Measurements from ENCODE around the gene INSR. TPM values are rescaled to one million over a fixed set of nuclear protein-coding genes. Genes with fewer than 3 reads are reported as not detected.
A peak's percentile ranks its signal among the peaks of the same experiment; 100 is the strongest.

Gene INSR
- total and polyA plus RNA-seq, 10 of the 15 experiments (the other 5 are each of a cell fraction or from before 2014, with no cell fraction given): 4.2 to 34.9 (median 13.6) TPM

GRCh38 chr19:7258840-7259395 is 35.3 kb downstream of the INSR start:
- H3K4me1 ChIP-seq (ENCODE audit: control insufficient read depth, insufficient read depth, low read length): no peaks in the 10 kb centered on the region; the same call in 1 of the 2 replicates
- FAIRE-seq (no peak), ATAC-seq (no peak), DNase-seq (ENCODE audit: low read depth, low spot score) (no peak)
- CTCF ChIA-PET: interaction anchor here (2.5 kb wide), 1 partner anchor 12 kb away, joined by 9 read pairs; no protein-coding TSS in a partner anchor
- RAD21 ChIA-PET (ENCODE audit: unreplicated experiment): no interaction called here
- H3K79me2 ChIP-seq (ENCODE audit: control insufficient read depth, insufficient read depth, low read length): peaks cover 33% of the 10 kb centered on the region
- no peak overlapping the region for H2AFZ ChIP-seq (ENCODE audit: control insufficient read depth, low read depth, low read length)
- intact Hi-C loops (cut with micrococcal nuclease; ENCODE audit: unreplicated experiment) (no loop called here), in situ Hi-C loops (cut with MboI) (no loop called here)
- no peak overlapping the region for H3K9ac ChIP-seq (ENCODE audit: control insufficient read depth, insufficient read depth, low read length)
- peaks cover 7 to 11% of the 10 kb centered on the region in 2 experiments; a peak in 3 of 4 replicates for H3K36me3 ChIP-seq (ENCODE audit: control insufficient read depth in 2 of 2, insufficient read depth in 2 of 2, low read length in 1 of 2)
- no peaks in the 10 kb centered on the region; the same call in 2 of the 3 replicates for H3K9me3 ChIP-seq (replicated peaks; ENCODE audit: control insufficient read depth, insufficient read depth, low read length)
- no peak overlapping the region for H3K27ac ChIP-seq (ENCODE audit: control insufficient read depth, insufficient read depth)
- no peaks in the 10 kb centered on the region for H3K27me3 ChIP-seq (replicated peaks in 1 of 2; ENCODE audit: control insufficient read depth in 2 of 2, insufficient read depth in 2 of 2, low read length in 1 of 2)
- BruUV-seq (replicated peaks): no TSS peak
- 72% methylated on average over 6 of the region's 6 CpGs for WGBS (ENCODE audit: insufficient coverage, insufficient replicate concordance, low lambda C conversion rate, missing lambda C conversion rate)
- SMC1A ChIA-PET (ENCODE audit: uncharacterized antibody, unreplicated experiment): interaction anchor here (0.7 to 3.2 kb wide), 4 partner anchors 13 to 138 kb away, joined by 3 to 15 read pairs (median 6); no protein-coding TSS in a partner anchor
- peaks cover 3% of the 10 kb centered on the region; the same call in 1 of the 2 replicates for H4K20me1 ChIP-seq (ENCODE audit: control insufficient read depth, insufficient read depth)
- POLR2A ChIA-PET: interaction anchor here (0.6 to 1.8 kb wide), 4 partner anchors 8 to 75 kb away, joined by 3 to 11 read pairs (median 6); no protein-coding TSS in a partner anchor
- no peak overlapping the region for H3K4me3 ChIP-seq
- no peak for TF ChIP-seq STAT1 (conservative IDR thresholded peaks at IDR 0.05)
- TF ChIP-seq ETV6 (conservative IDR thresholded peaks at IDR 0.05 in 1 of 2, IDR thresholded peaks at IDR 0.05 in 1 of 2; ENCODE audit: borderline replicate concordance in 1 of 2, low read depth in 1 of 2): peak in 1 of 2 experiments; percentile 36; a peak in 1 of 4 replicates
- no peak for TF ChIP-seq BRCA1 (IDR thresholded peaks at IDR 0.05; ENCODE audit: low read depth, low read length)
- no peak overlapping the region for H3K4me2 ChIP-seq (ENCODE audit: control insufficient read depth, insufficient read depth)

DNA sequence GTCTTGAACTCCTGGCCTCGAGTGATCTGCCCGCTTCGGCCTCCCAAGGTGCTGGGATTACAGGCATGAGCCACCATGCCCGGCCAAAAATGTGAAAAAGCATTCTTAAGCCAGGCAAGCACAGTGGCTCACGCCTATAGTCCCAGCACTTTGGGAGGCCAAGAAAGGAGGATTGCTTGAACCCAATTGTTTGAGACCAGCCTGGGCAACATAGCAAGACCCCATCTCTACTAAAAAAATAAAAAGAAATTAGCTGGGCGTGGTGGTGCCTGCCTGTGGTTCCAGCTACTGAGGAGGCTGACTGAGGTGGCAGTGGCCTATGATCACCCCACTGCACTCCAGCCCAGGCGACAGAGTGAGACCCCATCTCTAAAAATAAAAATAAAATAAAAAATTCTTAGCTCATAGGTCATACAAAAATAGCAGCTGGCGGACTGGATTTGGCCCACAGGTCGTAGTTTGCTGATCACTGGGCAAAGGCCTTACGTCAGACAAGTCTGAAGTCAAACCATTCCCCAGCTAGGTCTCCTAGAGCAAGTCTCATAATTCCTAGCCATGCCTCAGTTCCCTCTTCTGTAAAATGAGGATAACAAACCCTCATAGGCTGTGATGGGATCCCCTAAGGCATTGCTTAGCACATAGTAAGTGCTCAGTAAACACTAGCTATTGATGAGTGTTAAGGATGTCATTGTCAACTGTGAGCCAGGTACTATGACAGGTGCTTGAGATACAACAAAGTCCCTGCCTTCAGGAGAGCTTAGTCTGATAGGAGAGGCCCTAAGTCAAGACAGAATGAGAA is 36.0 kb downstream of the INSR start:
- H2AFZ ChIP-seq (ENCODE audit: control insufficient read depth, low read depth, low read length): no peak overlapping the region
- no peak for DNase-seq (ENCODE audit: low read depth, low spot score)
- intact Hi-C loops (cut with micrococcal nuclease; ENCODE audit: unreplicated experiment) (no loop called here), in situ Hi-C loops (cut with MboI) (no loop called here)
- no peaks in the 10 kb centered on the region; the same call in 1 of the 2 replicates for H3K4me1 ChIP-seq (ENCODE audit: control insufficient read depth, insufficient read depth, low read length)
- ChIA-PET CTCF (interaction anchor here (1.1 to 2.5 kb wide), 2 partner anchors 12 to 110 kb away, joined by 4 to 9 read pairs; no protein-coding TSS in a partner anchor), RAD21 (ENCODE audit: unreplicated experiment) (interaction anchor here (1.0 kb wide), 1 partner anchor 15 kb away, joined by 3 read pairs; no protein-coding TSS in a partner anchor), SMC1A (ENCODE audit: uncharacterized antibody, unreplicated experiment) (interaction anchor here (0.7 to 3.2 kb wide), 3 partner anchors 12 to 137 kb away, joined by 3 to 15 read pairs (median 8); no protein-coding TSS in a partner anchor), POLR2A (interaction anchor here (1.7 to 1.8 kb wide), 2 partner anchors 10 to 12 kb away, joined by 5 to 7 read pairs; no protein-coding TSS in a partner anchor)
- TSS peak; percentile 62 for BruUV-seq (replicated peaks)
- H4K20me1 ChIP-seq (ENCODE audit: control insufficient read depth, insufficient read depth): peaks cover 3% of the 10 kb centered on the region; the same call in 1 of the 2 replicates
- H3K27ac ChIP-seq (ENCODE audit: control insufficient read depth, insufficient read depth): no peak overlapping the region
- ATAC-seq: no peak
- peaks cover 33% of the 10 kb centered on the region for H3K79me2 ChIP-seq (ENCODE audit: control insufficient read depth, insufficient read depth, low read length)
- H3K9me3 ChIP-seq (replicated peaks; ENCODE audit: control insufficient read depth, insufficient read depth, low read length): no peaks in the 10 kb centered on the region; the same call in 2 of the 3 replicates
- no peak overlapping the region for H3K4me3 ChIP-seq
- H3K36me3 ChIP-seq (ENCODE audit: control insufficient read depth in 2 of 2, insufficient read depth in 2 of 2, low read length in 1 of 2): peaks cover 7 to 10% of the 10 kb centered on the region in 2 experiments; a peak in 3 of 4 replicates
- no peaks in the 10 kb centered on the region for H3K27me3 ChIP-seq (replicated peaks in 1 of 2; ENCODE audit: control insufficient read depth in 2 of 2, insufficient read depth in 2 of 2, low read length in 1 of 2)
- no peak overlapping the region for H3K9ac ChIP-seq (ENCODE audit: control insufficient read depth, insufficient read depth, low read length)
- FAIRE-seq: no peak
- H3K4me2 ChIP-seq (ENCODE audit: control insufficient read depth, insufficient read depth): no peak overlapping the region
- WGBS (ENCODE audit: insufficient coverage, insufficient replicate concordance, low lambda C conversion rate, missing lambda C conversion rate): 86% methylated on average over 10 of the region's 10 CpGs
- TF ChIP-seq, protein P1, sequence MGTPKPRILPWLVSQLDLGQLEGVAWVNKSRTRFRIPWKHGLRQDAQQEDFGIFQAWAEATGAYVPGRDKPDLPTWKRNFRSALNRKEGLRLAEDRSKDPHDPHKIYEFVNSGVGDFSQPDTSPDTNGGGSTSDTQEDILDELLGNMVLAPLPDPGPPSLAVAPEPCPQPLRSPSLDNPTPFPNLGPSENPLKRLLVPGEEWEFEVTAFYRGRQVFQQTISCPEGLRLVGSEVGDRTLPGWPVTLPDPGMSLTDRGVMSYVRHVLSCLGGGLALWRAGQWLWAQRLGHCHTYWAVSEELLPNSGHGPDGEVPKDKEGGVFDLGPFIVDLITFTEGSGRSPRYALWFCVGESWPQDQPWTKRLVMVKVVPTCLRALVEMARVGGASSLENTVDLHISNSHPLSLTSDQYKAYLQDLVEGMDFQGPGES (IDR thresholded peaks at IDR 0.05): no peak
- TF ChIP-seq BHLHE40 (IDR thresholded peaks at IDR 0.05; ENCODE audit: borderline replicate concordance in 1 of 2, low read depth in 2 of 2, low read length in 1 of 2): no peak
- TF ChIP-seq SMAD5 (IDR thresholded peaks at IDR 0.05; ENCODE audit: low read depth): no peak
- TF ChIP-seq, protein P2, sequence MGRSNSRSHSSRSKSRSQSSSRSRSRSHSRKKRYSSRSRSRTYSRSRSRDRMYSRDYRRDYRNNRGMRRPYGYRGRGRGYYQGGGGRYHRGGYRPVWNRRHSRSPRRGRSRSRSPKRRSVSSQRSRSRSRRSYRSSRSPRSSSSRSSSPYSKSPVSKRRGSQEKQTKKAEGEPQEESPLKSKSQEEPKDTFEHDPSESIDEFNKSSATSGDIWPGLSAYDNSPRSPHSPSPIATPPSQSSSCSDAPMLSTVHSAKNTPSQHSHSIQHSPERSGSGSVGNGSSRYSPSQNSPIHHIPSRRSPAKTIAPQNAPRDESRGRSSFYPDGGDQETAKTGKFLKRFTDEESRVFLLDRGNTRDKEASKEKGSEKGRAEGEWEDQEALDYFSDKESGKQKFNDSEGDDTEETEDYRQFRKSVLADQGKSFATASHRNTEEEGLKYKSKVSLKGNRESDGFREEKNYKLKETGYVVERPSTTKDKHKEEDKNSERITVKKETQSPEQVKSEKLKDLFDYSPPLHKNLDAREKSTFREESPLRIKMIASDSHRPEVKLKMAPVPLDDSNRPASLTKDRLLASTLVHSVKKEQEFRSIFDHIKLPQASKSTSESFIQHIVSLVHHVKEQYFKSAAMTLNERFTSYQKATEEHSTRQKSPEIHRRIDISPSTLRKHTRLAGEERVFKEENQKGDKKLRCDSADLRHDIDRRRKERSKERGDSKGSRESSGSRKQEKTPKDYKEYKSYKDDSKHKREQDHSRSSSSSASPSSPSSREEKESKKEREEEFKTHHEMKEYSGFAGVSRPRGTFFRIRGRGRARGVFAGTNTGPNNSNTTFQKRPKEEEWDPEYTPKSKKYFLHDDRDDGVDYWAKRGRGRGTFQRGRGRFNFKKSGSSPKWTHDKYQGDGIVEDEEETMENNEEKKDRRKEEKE (IDR thresholded peaks at IDR 0.05): no peak

Data from GM12878 (cell line).